ENCODE data around the gene TMEM63A. TPM values are rescaled to one million over a fixed set of nuclear protein-coding genes. Genes with fewer than 3 reads are reported as not detected.

The TMEM63A gene
- total RNA-seq, 5 donors from 2014 or later (not counting 1 experiment from before 2014, with no cell fraction given) = 332 to 473 (median 390) TPM

DNA sequence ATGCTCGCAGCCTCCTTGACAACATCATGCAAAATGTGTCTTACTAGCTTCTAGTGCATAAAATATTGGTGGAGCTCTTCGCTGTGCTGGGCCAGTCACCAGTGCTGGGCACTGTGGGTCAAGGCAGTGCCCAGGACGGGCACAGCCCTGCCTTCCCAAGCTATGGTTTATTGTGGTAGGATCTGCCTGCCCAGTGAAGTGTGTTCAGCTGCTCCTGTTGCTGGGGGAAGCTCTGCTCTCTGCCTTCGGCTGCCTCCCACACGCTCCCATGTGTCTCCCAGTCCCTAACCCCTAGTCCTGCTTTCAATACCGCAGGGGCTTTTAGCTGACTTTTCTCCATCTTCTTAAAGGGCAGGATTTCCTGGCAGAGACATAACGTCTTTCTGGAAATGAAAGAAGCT lies 56.6 kb downstream of the TMEM63A start:
- Histone ChIP-seq H3K4me1 (ENCODE audit: control insufficient read depth in 1 of 2, extremely low read depth in 1 of 2, insufficient read depth in 2 of 2, low read length in 2 of 2) (no peaks in the 10 kb centered on the region), H3K27me3 (replicated peaks in 1 of 2; ENCODE audit: control insufficient read depth in 2 of 2, extremely low read depth in 1 of 2, insufficient read depth in 2 of 2, low read length in 1 of 2) (peaks cover 0 to 9% of the 10 kb centered on the region in 2 experiments), H3K4me3 (ENCODE audit: control insufficient read depth in 1 of 2, extremely low read depth in 1 of 2, low read length in 1 of 2) (no peak overlapping the region), H3K9me3 (no peaks in the 10 kb centered on the region), H3K36me3 (ENCODE audit: control insufficient read depth in 2 of 2, extremely low read depth in 1 of 2, insufficient read depth in 1 of 2, low read length in 1 of 2) (no peaks in the 10 kb centered on the region), H3K27ac (ENCODE audit: low read length) (no peak overlapping the region)
- 80% methylated on average over 2 of the region's 7 CpGs for WGBS (ENCODE audit: insufficient coverage)
- H3K9me3 Mint-ChIP-seq = no peaks in the 10 kb centered on the region
- no peaks in the 10 kb centered on the region for H3K4me1 Mint-ChIP-seq
- DNase-seq (no peak), ATAC-seq (replicated peaks in 1 of 4) (no peak)
- CTCF ChIA-PET = no interaction called here
- peaks cover 2% of the 10 kb centered on the region for H3K36me3 Mint-ChIP-seq
- H3K27ac Mint-ChIP-seq = no peak overlapping the region
- POLR2A ChIA-PET = interaction anchor here in 1 of 2 donors (0.6 kb wide), 1 partner anchor 163 kb away, joined by 3 read pairs; no protein-coding TSS in a partner anchor
- no peak overlapping the region for H3K4me3 Mint-ChIP-seq
- H3K27me3 Mint-ChIP-seq = no peaks in the 10 kb centered on the region

DNA sequence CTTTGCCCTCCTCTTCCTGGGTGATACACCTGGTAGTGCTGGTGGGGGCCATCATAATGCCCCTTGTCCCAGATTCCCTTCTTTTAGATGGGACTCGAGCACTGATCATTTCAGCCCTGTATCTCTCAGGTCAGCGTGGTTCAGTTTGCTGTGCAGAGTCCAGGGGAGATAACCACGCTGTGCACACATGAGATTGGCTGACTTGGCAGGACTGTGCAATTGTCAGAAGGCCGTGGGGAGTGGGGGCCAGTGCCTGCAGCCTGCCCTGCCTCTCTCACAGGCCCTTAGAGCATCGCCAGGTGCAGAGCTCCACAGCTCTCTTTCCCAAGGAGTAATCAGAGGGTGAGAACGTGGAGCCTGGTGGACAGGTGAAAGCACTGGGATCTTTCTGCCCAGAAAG lies 57.1 kb downstream of the TMEM63A start:
- no peak for DNase-seq
- Mint-ChIP-seq H3K27me3 (no peaks in the 10 kb centered on the region), H3K27ac (no peak overlapping the region), H3K9me3 (no peaks in the 10 kb centered on the region), H3K4me1 (no peaks in the 10 kb centered on the region), H3K36me3 (peaks cover 2% of the 10 kb centered on the region), H3K4me3 (no peak overlapping the region)
- Histone ChIP-seq H3K4me3 (ENCODE audit: control insufficient read depth in 1 of 2, extremely low read depth in 1 of 2, low read length in 1 of 2) (no peak overlapping the region), H3K27me3 (replicated peaks in 1 of 2; ENCODE audit: control insufficient read depth in 2 of 2, extremely low read depth in 1 of 2, insufficient read depth in 2 of 2, low read length in 1 of 2) (peaks cover 0 to 9% of the 10 kb centered on the region in 2 experiments), H3K9me3 (no peaks in the 10 kb centered on the region), H3K36me3 (ENCODE audit: control insufficient read depth in 2 of 2, extremely low read depth in 1 of 2, insufficient read depth in 1 of 2, low read length in 1 of 2) (no peaks in the 10 kb centered on the region), H3K4me1 (ENCODE audit: control insufficient read depth in 1 of 2, extremely low read depth in 1 of 2, insufficient read depth in 2 of 2, low read length in 2 of 2) (no peaks in the 10 kb centered on the region), H3K27ac (ENCODE audit: low read length) (no peak overlapping the region)
- POLR2A ChIA-PET = interaction anchor here in 1 of 2 donors (0.6 kb wide), 1 partner anchor 163 kb away, joined by 3 read pairs; no protein-coding TSS in a partner anchor
- WGBS (ENCODE audit: insufficient coverage) = 67% methylated on average over 6 of the region's 6 CpGs
- no peak for ATAC-seq (replicated peaks in 1 of 4)
- CTCF ChIA-PET = no interaction called here

GRCh38 chr1:225824533-225824941 lies 57.6 kb downstream of the TMEM63A start:
- ChIA-PET POLR2A (interaction anchor here in 1 of 2 donors (0.6 kb wide), 1 partner anchor 36 kb away, joined by 6 read pairs; no protein-coding TSS in a partner anchor), CTCF (no interaction called here)
- no peak overlapping the region for H3K4me3 Mint-ChIP-seq
- Histone ChIP-seq H3K27me3 (replicated peaks in 1 of 2; ENCODE audit: control insufficient read depth in 2 of 2, extremely low read depth in 1 of 2, insufficient read depth in 2 of 2, low read length in 1 of 2) (peaks cover 0 to 7% of the 10 kb centered on the region in 2 experiments), H3K4me1 (ENCODE audit: control insufficient read depth in 1 of 2, extremely low read depth in 1 of 2, insufficient read depth in 2 of 2, low read length in 2 of 2) (no peaks in the 10 kb centered on the region), H3K9me3 (no peaks in the 10 kb centered on the region), H3K27ac (ENCODE audit: low read length) (no peak overlapping the region), H3K36me3 (ENCODE audit: control insufficient read depth in 2 of 2, extremely low read depth in 1 of 2, insufficient read depth in 1 of 2, low read length in 1 of 2) (no peaks in the 10 kb centered on the region), H3K4me3 (ENCODE audit: control insufficient read depth in 1 of 2, extremely low read depth in 1 of 2, low read length in 1 of 2) (no peak overlapping the region)
- 90% methylated on average over 6 of the region's 12 CpGs for WGBS (ENCODE audit: insufficient coverage)
- H3K36me3 Mint-ChIP-seq = peaks cover 2% of the 10 kb centered on the region
- DNase-seq (no peak), ATAC-seq (replicated peaks in 1 of 4) (no peak)
- H3K9me3 Mint-ChIP-seq = no peaks in the 10 kb centered on the region
- no peaks in the 10 kb centered on the region for H3K4me1 Mint-ChIP-seq
- no peaks in the 10 kb centered on the region for H3K27me3 Mint-ChIP-seq
- no peak overlapping the region for H3K27ac Mint-ChIP-seq

DNA sequence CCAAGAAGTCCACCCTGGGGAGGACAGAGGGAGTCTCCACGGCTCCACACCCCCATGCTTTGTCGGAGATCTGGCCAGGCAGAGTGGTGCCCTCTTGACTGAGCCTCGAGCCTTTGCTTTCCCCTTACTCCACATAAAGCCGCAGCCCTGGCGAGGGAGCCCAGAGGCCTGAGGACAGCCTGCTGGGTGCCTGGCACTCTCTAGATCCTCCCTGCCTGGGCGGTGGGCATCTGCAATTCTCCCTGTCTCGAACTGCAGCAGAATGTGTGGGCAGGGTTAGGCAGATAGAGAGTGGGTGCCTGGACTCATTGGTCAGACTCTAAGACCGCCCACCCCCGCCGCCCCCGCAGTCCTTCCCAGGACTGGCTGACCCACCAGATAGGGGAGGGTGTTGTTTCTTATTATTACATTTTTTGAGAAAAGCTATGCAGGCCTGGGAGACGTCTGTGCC lies 58.3 kb downstream of the TMEM63A start:
- H3K36me3 ChIP-seq (ENCODE audit: control insufficient read depth in 2 of 2, extremely low read depth in 1 of 2, insufficient read depth in 1 of 2, low read length in 1 of 2) = no peaks in the 10 kb centered on the region
- H3K27ac ChIP-seq (ENCODE audit: low read length) = no peak overlapping the region
- Mint-ChIP-seq H3K4me3 (no peak overlapping the region), H3K9me3 (no peaks in the 10 kb centered on the region), H3K4me1 (no peaks in the 10 kb centered on the region), H3K27me3 (no peaks in the 10 kb centered on the region), H3K27ac (no peak overlapping the region), H3K36me3 (peaks cover 2% of the 10 kb centered on the region)
- ATAC-seq (replicated peaks in 1 of 4) (no peak), DNase-seq (no peak)
- peaks cover 0 to 6% of the 10 kb centered on the region in 2 experiments for H3K27me3 ChIP-seq (replicated peaks in 1 of 2; ENCODE audit: control insufficient read depth in 2 of 2, extremely low read depth in 1 of 2, insufficient read depth in 2 of 2, low read length in 1 of 2)
- POLR2A ChIA-PET = interaction anchor here (0.6 kb wide), 2 partner anchors 37 to 79 kb away, joined by 3 to 6 read pairs; no protein-coding TSS in a partner anchor
- WGBS (ENCODE audit: insufficient coverage) = 75% methylated on average over 9 of the region's 12 CpGs
- H3K4me1 ChIP-seq (ENCODE audit: control insufficient read depth in 1 of 2, extremely low read depth in 1 of 2, insufficient read depth in 2 of 2, low read length in 2 of 2) = no peaks in the 10 kb centered on the region
- H3K9me3 ChIP-seq = no peaks in the 10 kb centered on the region
- CTCF ChIA-PET = interaction anchor here in 1 of 2 donors (0.7 kb wide), 1 partner anchor 205 kb away, joined by 3 read pairs; no protein-coding TSS in a partner anchor
- no peak overlapping the region for H3K4me3 ChIP-seq (ENCODE audit: control insufficient read depth in 1 of 2, extremely low read depth in 1 of 2, low read length in 1 of 2)

- Mint-ChIP-seq H3K4me3 (no peak overlapping the region), H3K36me3 (peaks cover 2% of the 10 kb centered on the region), H3K27ac (no peak overlapping the region), H3K9me3 (no peaks in the 10 kb centered on the region), H3K4me1 (no peaks in the 10 kb centered on the region), H3K27me3 (no peaks in the 10 kb centered on the region)
- ATAC-seq (replicated peaks in 1 of 4) (no peak), DNase-seq (no peak)
- Histone ChIP-seq H3K9me3 (no peaks in the 10 kb centered on the region), H3K27ac (ENCODE audit: low read length) (no peak overlapping the region), H3K4me1 (ENCODE audit: control insufficient read depth in 1 of 2, extremely low read depth in 1 of 2, insufficient read depth in 2 of 2, low read length in 2 of 2) (no peaks in the 10 kb centered on the region), H3K4me3 (ENCODE audit: control insufficient read depth in 1 of 2, extremely low read depth in 1 of 2, low read length in 1 of 2) (no peak overlapping the region), H3K27me3 (replicated peaks in 1 of 2; ENCODE audit: control insufficient read depth in 2 of 2, extremely low read depth in 1 of 2, insufficient read depth in 2 of 2, low read length in 1 of 2) (peaks cover 0 to 6% of the 10 kb centered on the region in 2 experiments), H3K36me3 (ENCODE audit: control insufficient read depth in 2 of 2, extremely low read depth in 1 of 2, insufficient read depth in 1 of 2, low read length in 1 of 2) (no peaks in the 10 kb centered on the region)
- WGBS (ENCODE audit: insufficient coverage) = 93% methylated on average over 2 of the region's 12 CpGs
- ChIA-PET CTCF (interaction anchor here in 1 of 2 donors (0.6 kb wide), 1 partner anchor 44 kb away, joined by 3 read pairs; no protein-coding TSS in a partner anchor), POLR2A (interaction anchor here in 1 of 2 donors (0.6 kb wide), 1 partner anchor 42 kb away, joined by 4 read pairs; no protein-coding TSS in a partner anchor)
These were observed 59.4 kb downstream of the TMEM63A start for GRCh38 chr1:225822655-225823403.

DNA sequence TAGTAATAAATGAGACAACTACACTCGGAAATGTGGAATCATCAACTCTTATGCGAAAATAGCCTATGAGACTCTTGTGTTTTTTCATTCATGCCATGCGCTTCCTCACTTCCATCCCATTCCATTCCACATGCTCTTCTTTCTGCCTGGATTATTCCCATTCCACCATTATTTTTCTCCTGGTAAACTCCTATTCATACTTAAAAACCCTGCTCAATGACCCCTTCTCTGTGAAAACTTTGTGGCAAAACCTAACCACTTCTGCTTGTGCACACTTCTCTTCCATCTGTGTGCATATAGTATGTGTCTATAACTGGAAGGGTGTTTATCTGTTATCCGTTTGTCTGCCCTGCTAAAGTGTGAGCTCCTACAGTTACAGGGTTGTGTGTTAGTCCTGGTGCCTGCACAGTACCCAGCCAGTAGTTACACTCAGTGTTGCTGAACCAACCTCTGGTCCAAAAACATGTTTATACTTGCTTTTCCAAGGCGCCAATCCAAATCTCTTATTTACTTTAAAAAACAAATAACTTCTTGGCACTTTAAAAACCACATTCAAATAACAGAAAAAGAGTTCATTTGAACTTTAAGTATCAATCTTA lies 61.6 kb downstream of the TMEM63A start:
- ChIA-PET CTCF (no interaction called here), POLR2A (no interaction called here)
- H3K27ac Mint-ChIP-seq = no peak overlapping the region
- ATAC-seq (replicated peaks in 1 of 4) (no peak), DNase-seq (no peak)
- H3K4me1 Mint-ChIP-seq = no peaks in the 10 kb centered on the region
- no peaks in the 10 kb centered on the region for H3K4me1 ChIP-seq (ENCODE audit: control insufficient read depth in 1 of 2, extremely low read depth in 1 of 2, insufficient read depth in 2 of 2, low read length in 2 of 2)
- peaks cover 0 to 13% of the 10 kb centered on the region in 2 experiments for H3K27me3 ChIP-seq (replicated peaks in 1 of 2; ENCODE audit: control insufficient read depth in 2 of 2, extremely low read depth in 1 of 2, insufficient read depth in 2 of 2, low read length in 1 of 2)
- WGBS (ENCODE audit: insufficient coverage) = no CpG with 5 or more reads among the region's 5 CpGs
- H3K4me3 ChIP-seq (ENCODE audit: control insufficient read depth in 1 of 2, extremely low read depth in 1 of 2, low read length in 1 of 2) = no peak overlapping the region
- H3K4me3 Mint-ChIP-seq = no peak overlapping the region
- no peaks in the 10 kb centered on the region for H3K9me3 ChIP-seq
- H3K36me3 Mint-ChIP-seq = peaks cover 2% of the 10 kb centered on the region
- no peaks in the 10 kb centered on the region for H3K9me3 Mint-ChIP-seq
- H3K36me3 ChIP-seq (ENCODE audit: control insufficient read depth in 2 of 2, extremely low read depth in 1 of 2, insufficient read depth in 1 of 2, low read length in 1 of 2) = no peaks in the 10 kb centered on the region
- no peaks in the 10 kb centered on the region for H3K27me3 Mint-ChIP-seq
- H3K27ac ChIP-seq (ENCODE audit: low read length) = no peak overlapping the region
